Measurements from ENCODE around the gene SPTBN1. TPM values are rescaled to one million over a fixed set of nuclear protein-coding genes. Genes with fewer than 3 reads are reported as not detected.

Gene SPTBN1
- total RNA-seq, 1 experiment from 2014 or later = 202 TPM

DNA sequence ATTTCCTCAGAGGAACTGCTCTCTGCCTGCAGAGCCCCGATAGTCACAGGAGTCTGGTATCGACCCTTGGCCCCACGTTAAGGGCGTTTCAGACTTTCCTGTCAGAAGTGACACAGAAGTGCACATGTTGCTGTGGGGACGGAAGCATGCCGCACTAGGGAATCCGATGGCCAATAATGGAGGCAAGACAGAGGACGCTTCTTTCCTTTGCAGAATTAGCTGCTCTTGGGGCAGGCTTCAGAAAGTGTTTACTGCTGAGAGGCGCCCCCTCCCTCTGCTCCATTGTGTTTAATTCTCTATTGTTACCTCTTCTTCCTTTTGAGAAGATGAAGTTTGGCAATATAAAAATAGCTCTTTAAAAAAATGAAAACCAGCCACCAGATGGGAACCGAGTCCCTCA is 148.7 kb downstream of the SPTBN1 start:
- ChIA-PET POLR2A (ENCODE audit: unreplicated experiment) (interaction anchor here (0.6 kb wide), 1 partner anchor 84 kb away, joined by 5 read pairs; no protein-coding TSS in a partner anchor), CTCF (no interaction called here)
- intact Hi-C loops (cut with micrococcal nuclease) = no loop called here
- Histone ChIP-seq H3K27ac (ENCODE audit: low read length) (no peak overlapping the region), H3K9me3 (ENCODE audit: low read length) (no peaks in the 10 kb centered on the region), H4K20me1 (ENCODE audit: low read length) (peaks cover 63% of the 10 kb centered on the region; the same call in 1 of the 2 replicates), H3K27me3 (ENCODE audit: low read length) (no peaks in the 10 kb centered on the region), H3K9me2 (replicated peaks; ENCODE audit: low read length) (no peaks in the 10 kb centered on the region), H3K36me3 (ENCODE audit: low read depth, low read length) (peaks cover 23% of the 10 kb centered on the region; the same call in 1 of the 2 replicates), H2AFZ (ENCODE audit: low read length) (no peak overlapping the region), H3K9ac (ENCODE audit: low read length) (no peak overlapping the region), H3K4me2 (ENCODE audit: low read length) (no peak overlapping the region), H3K4me3 (ENCODE audit: low read length) (no peak overlapping the region), H3K79me2 (ENCODE audit: low read length) (peaks cover 100% of the 10 kb centered on the region), H3K4me1 (ENCODE audit: insufficient read depth, low read length) (peaks cover 5% of the 10 kb centered on the region; the same call in 1 of the 2 replicates), H3F3A (ENCODE audit: low read length, unreplicated experiment) (no peaks in the 10 kb centered on the region)
- no TSS peak for BruUV-seq (replicated peaks)
- TF ChIP-seq CTCF (conservative IDR thresholded peaks at IDR 0.05; ENCODE audit: low read depth, low read length) = no peak
- DNase-seq = no peak
- ATAC-seq = no peak

- Histone ChIP-seq H3F3A (ENCODE audit: low read length, unreplicated experiment) (no peaks in the 10 kb centered on the region), H3K9ac (ENCODE audit: low read length) (no peak overlapping the region), H3K27me3 (ENCODE audit: low read length) (no peaks in the 10 kb centered on the region), H3K27ac (ENCODE audit: low read length) (no peak overlapping the region), H3K9me2 (replicated peaks; ENCODE audit: low read length) (no peaks in the 10 kb centered on the region), H3K9me3 (ENCODE audit: low read length) (no peaks in the 10 kb centered on the region), H3K79me2 (ENCODE audit: low read length) (peaks cover 100% of the 10 kb centered on the region), H3K4me2 (ENCODE audit: low read length) (no peak overlapping the region), H3K4me3 (ENCODE audit: low read length) (no peak overlapping the region), H3K36me3 (ENCODE audit: low read depth, low read length) (peaks cover 17% of the 10 kb centered on the region; the same call in 1 of the 2 replicates), H2AFZ (ENCODE audit: low read length) (no peak overlapping the region), H4K20me1 (ENCODE audit: low read length) (peaks cover 66% of the 10 kb centered on the region; the same call in 1 of the 2 replicates), H3K4me1 (ENCODE audit: insufficient read depth, low read length) (no peaks in the 10 kb centered on the region)
- CTCF ChIA-PET = no interaction called here
- ATAC-seq = no peak
- TF ChIP-seq CTCF (conservative IDR thresholded peaks at IDR 0.05; ENCODE audit: low read depth, low read length) (no peak), EZH2 (IDR thresholded peaks at IDR 0.05; ENCODE audit: low read length, unreplicated experiment) (no peak), EZH2phosphoT487 (IDR thresholded peaks at IDR 0.05; ENCODE audit: borderline replicate concordance, low read length) (no peak)
- no TSS peak for BruUV-seq (replicated peaks)
- intact Hi-C loops (cut with micrococcal nuclease) = no loop called here
- POLR2A ChIA-PET (ENCODE audit: unreplicated experiment) = no interaction called here
- no peak for DNase-seq
Measured at GRCh38 chr2:54605836-54606235, 149.7 kb downstream of the SPTBN1 start.

DNA sequence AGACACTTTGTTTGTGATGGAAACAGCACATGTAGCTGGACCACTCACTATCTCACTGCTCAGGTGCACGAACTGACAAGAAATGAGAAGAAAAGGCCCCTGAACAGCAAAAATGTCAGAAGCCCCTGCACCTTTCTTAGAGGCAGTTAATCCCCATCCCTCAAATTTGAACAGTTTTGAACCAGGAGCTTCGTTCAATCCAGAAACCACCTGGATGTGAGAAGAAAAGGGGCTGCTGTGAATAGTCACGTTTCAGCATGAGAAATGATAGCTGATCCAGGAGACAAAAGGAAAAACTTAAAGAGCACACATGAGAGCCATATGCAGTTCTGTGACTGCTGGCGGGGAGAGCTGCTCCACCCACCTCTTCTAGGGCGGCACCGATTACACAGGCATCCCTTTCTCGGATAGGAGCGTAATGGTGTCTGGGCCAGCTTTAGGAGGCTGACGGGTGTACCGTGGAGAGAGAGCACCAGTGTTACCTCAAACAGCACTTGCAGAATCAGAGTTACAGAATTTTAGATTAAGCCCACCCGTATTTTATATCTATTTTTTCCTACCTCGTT is 150.3 kb downstream of the SPTBN1 start:
- CTCF ChIA-PET = no interaction called here
- no peaks in the 10 kb centered on the region for H3K4me1 ChIP-seq (ENCODE audit: insufficient read depth, low read length)
- no peak for TF ChIP-seq EZH2 (IDR thresholded peaks at IDR 0.05; ENCODE audit: low read length, unreplicated experiment)
- TF ChIP-seq EZH2phosphoT487 (IDR thresholded peaks at IDR 0.05; ENCODE audit: borderline replicate concordance, low read length) = no peak
- no peak for TF ChIP-seq CTCF (conservative IDR thresholded peaks at IDR 0.05; ENCODE audit: low read depth, low read length)

More for the DNA sequence above, 150.3 kb downstream of the SPTBN1 start:
- Histone ChIP-seq H3K27me3 (ENCODE audit: low read length) (no peaks in the 10 kb centered on the region), H3K36me3 (ENCODE audit: low read depth, low read length) (peaks cover 11% of the 10 kb centered on the region; the same call in 1 of the 2 replicates), H3K4me2 (ENCODE audit: low read length) (no peak overlapping the region), H3K79me2 (ENCODE audit: low read length) (peaks cover 100% of the 10 kb centered on the region), H3K9me3 (ENCODE audit: low read length) (no peaks in the 10 kb centered on the region), H3K4me3 (ENCODE audit: low read length) (no peak overlapping the region), H3F3A (ENCODE audit: low read length, unreplicated experiment) (no peaks in the 10 kb centered on the region), H3K9me2 (replicated peaks; ENCODE audit: low read length) (no peaks in the 10 kb centered on the region), H3K27ac (ENCODE audit: low read length) (no peak overlapping the region), H4K20me1 (ENCODE audit: low read length) (peaks cover 66% of the 10 kb centered on the region; the same call in 1 of the 2 replicates), H3K9ac (ENCODE audit: low read length) (no peak overlapping the region), H2AFZ (ENCODE audit: low read length) (no peak overlapping the region)
- BruUV-seq (replicated peaks) = no TSS peak
- no peak for DNase-seq
- ATAC-seq = no peak
- POLR2A ChIA-PET (ENCODE audit: unreplicated experiment) = no interaction called here
- intact Hi-C loops (cut with micrococcal nuclease) = no loop called here

Measured in PC-3 (cell line).